Middle frontal gyrus (tissue), 1 donor: ENCODE results near the gene FBXO17.
A peak's percentile ranks its signal among the peaks of the same experiment; 100 is the strongest.
"Not testable (repeated sequence)": the region's sequence is repeated elsewhere in the genome, so short reads cannot be mapped to it uniquely, and the experiment has no call there.

Experiments used
- DNase-seq: peaks from one replicate; pipeline ENCODE4 v3.0.0-alpha.2; 2015; ENCODE audit warnings: low spot score; ENCODE audit errors: extremely low spot score

Gene FBXO17, protein sequence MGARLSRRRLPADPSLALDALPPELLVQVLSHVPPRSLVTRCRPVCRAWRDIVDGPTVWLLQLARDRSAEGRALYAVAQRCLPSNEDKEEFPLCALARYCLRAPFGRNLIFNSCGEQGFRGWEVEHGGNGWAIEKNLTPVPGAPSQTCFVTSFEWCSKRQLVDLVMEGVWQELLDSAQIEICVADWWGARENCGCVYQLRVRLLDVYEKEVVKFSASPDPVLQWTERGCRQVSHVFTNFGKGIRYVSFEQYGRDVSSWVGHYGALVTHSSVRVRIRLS

DNA sequence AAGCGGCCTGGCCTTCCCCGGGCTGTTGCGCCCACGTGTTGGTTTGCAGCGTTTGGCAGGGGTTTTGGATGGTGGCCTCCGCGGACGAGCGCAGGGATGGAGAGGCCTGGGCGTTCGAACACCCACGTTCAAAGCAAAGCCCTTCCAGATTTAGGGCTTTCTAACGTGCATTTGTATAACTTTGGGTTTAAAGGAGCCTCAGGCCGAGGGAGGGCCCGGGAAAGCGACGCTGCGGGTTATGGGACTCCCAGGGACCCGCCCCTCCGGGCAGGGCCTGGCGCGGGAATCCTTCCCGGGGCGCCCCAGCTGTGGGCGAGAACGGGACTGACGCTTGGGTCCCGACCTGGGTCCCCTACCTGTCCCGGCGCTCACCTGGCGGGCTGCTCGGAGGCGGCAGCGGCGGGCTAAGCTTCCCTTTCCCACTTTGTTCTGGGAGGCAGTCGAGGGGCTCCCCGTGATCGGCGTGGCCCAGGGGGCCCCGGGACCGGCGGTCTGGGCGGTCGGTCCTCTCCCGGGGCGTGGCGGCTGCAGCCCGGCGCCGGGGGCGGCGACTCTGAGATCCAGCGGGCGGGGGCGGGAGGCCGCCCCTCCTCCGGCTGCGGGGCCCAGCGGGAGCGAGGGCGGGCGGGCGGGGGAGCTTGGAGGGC, at the start of gene FBXO17:
Gene FBXO17, minus strand, starts transcription at position 529 of the 647 bp plus-strand sequence. CDS start 25,423 bp downstream, outside the sequence.
- DNase-seq, result no peak

DNA sequence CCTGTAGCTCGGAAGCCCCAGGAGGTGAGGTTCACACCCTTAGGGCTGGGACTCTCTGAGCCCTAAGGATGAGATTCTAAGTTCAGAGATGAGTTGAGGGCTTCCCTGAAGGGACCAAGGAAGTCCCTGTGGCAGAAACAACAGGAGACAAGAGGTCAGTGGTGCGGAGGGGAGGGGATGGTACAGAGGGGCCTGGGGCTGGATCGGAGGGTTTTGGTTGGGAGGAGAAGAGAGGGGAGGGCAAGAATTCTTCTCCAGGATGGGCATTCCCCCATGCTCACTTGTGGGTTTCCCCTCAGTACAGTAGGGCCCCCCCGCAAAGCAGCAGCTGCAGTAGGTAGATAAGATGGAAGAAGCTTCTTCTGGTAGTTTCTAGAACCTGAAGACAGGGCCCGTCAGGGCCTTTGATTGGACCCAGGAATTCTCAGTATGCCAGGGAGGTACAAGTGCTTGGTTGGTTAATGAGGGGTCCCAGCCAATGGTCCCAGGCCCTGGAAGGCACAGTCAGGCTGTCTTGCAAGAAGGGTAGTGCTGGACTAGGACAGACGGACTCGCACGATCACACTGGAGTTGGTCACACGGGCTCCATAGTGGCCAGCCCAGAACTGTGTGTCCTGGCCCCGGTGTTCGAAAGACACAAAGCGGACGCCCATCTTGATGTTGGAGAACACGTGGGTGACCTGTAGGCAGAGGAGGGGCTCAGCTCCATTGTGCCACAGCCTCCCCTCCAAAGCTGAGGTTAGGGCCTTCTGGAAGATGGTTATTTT, 49.5 kb upstream of the FBXO17 start:
- no peak for DNase-seq

DNA sequence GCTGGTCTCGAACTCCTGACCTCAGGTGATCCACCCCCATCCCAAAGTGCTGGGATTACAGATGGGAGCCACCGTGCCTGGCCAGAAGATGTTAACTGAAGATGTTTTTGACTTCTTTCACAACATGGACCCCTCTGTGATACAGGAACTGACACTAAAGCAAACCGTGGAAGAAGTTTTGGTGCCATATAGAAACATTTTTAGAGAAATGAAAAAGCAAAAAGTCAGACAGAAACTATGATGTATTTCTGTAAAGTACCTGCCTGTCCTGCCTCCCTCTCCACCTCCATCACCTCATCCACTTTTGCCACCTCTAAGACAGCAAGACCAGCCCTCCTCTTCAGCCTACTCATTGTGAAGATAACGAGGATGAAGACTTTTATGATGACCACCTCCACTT, 45.5 kb upstream of the FBXO17 start:
- no peak for DNase-seq

DNA sequence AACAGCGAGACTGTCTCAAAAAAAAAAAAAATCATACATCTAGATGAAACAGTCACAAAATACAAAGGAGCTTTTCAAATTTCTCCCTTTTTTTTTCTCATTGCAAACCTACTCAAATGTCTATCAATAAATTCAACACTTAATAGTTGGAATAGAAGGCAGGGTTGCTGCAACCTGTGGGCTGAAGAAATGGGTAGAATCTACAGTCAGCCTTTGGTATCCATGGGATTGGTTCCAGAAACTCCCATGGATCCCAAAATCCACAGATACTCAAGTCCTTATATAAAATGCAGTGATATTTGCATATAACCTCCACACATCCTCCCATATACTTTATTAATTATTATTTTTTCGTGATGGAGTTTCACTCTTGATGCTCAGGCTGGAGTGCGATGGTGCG, 42.1 kb upstream of the FBXO17 start:
- DNase-seq, result no peak

DNA sequence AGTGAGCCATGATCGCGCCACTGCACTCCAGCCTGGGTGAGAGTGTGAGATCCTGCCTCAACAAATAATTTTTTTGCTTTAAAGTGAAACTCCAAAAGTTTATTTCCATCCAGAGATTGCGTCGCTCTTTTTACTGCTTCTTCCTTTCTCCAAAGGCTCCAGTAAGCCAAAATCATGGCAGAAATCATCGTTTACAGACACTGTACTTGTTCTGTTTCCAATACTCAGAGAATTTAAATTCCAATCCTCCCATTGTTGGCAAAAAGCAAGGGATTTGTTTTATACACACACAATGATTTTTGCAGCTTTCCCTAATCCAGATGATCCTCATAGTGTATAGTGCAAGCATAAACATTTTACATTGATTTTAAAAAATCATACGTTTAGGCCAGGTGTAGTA, 41.5 kb upstream of the FBXO17 start:
- no peak for DNase-seq

DNA sequence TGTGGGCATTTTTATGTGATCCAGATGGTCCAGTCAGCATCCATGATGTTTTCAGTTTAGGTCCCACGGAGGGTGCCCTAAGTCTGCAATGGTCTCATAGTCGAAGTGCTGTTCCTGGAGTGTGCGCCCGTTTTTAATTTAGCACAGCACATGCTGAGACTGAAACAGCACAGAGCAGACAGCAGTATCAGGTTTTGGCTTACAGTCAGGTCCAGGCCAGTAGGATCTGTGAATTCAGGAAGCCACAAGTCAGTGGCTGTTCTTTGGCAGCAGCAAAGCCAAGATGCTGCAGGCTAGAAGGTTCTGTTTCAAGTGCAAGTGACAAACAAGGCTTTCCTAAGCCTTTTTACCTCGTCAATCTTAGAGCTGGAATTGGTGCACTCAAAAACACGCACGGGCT, 38.5 kb upstream of the FBXO17 start:
- DNase-seq, result no peak

DNA sequence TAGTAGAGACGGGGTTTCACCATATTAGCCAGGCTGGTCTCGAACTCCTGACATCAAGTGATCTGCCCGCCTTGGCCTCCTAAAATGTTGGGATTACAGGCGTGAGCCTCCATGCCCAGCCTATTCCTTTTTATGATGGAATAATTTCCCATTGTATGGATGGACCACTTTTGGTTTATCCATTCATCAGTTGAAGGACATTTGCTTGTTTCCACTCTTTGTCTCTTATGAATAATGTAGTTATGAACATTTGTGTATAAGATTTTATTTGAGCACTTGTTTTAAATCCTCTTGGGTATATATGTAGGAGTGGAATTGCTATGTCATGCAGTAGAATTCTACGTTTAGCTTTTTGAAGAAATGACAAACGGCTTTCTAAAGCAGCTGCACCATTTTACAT, 33.5 kb upstream of the FBXO17 start:
- DNase-seq, result no peak

DNA sequence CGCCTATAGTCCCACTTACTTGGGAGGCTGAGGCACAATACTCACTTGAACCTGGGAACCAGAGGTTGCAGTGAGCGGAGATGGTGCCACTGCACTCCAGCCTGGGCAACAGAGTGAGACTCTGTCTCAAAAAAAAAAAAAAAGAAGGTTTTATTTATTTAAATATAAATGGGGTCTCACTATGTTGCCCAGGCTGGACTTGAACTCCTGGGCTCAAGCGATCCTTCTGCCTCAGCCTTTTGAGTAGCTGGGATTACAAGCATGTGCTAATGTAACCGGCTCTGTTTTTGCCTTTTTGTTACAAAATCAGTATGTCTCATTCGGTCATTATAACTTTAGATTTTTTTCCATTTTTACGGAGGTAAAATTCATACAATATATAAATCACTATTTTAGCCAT, 32.6 kb upstream of the FBXO17 start:
- no peak for DNase-seq

DNA sequence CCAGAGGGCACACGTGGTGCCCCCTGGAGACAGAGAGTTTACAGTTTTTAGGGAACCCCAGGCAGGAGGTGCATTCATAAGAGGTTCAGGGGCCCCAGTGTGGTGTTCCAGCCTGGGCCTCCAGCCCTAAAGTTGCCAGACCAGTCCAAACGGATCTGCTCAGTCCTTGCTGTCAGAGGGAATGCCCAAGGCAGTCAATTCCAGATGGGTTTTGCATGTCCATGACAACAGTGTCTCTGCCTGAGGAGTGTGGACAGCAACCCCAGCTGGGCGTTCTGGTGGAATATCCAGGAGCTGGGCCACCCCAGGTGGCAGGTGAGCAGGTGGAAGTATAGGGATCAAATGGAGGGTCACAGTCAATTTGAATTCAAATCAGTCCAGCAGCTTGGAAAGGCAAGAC, 31.6 kb upstream of the FBXO17 start:
- DNase-seq, result no peak

DNA sequence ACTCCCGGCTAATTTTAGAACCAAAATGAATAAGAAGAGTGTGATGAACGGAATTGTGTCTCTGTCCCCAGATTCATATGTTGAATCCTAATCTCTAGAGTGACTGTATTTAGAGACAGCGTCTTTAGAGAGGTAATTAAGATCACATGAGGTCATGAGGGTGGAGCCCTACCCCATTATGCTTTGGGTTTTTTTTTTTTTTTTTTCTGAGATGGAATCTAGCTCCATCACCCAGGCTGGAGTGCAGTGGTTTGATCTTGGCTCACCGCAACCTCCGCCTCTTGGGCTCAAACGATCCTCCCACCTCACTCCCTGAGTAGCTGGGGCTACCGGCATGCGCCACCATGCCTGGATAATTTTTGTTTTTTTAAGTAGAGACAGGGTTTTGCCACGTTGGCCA, 28.9 kb upstream of the FBXO17 start:
- DNase-seq, result no peak

DNA sequence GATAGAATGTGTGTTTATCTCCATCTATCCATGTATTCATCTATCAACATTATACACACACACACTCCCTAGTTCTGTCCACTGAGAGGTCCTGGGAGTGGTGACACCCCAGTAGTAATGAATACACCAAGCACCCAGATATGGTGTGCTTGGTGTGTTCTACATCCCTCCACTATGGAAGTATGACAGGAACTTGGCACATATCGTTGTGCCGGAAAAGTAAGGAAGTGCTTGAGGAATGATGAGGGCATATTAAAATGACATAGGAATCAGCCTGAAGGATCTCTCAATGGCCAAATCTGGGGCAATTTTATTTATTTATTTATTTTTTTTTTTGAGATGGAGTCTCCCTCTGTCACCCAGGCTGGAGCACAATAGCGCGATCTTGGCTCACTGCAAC, 28.3 kb upstream of the FBXO17 start:
- DNase-seq, result no peak

DNA sequence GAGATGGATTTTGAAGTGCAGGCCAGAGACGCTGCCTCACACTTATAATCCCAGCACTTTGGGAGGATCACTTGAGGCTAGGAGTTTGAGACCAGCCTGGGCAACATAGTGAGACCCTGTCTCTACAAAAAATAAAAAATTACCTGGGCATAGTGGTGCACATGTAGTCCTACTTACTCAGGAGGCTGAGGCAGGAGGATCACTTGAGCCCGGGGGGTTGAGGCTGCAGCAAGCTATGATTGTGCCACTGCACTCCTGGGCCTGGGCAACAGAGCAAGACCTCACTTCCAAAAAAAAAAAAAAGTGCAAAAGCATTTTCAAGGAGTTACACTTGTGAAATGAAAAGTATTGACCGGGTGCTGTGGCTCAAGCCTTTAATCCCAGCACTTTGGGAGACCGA, 27.6 kb upstream of the FBXO17 start:
- no peak for DNase-seq

DNA sequence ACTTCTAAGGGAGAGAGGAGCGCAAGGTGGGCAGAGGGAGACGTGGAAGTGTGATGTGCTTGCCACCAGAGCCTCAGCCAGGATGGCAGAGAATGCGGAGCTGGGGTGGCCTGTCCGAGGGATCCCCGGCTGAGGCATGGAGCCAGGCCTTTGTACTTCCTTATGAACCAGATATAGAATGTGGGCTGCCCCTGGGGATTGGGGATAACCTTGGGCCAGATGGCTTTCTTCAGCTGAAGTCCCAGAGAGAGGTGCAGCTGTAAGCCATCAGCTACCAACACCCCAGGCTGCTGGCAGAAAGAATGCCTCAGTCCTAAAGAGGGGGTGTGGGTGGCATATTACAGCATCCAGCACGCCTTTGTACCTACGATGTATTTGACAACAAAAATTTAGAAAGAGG, 25.5 kb upstream of the FBXO17 start:
- DNase-seq, result peak; percentile 5

DNA sequence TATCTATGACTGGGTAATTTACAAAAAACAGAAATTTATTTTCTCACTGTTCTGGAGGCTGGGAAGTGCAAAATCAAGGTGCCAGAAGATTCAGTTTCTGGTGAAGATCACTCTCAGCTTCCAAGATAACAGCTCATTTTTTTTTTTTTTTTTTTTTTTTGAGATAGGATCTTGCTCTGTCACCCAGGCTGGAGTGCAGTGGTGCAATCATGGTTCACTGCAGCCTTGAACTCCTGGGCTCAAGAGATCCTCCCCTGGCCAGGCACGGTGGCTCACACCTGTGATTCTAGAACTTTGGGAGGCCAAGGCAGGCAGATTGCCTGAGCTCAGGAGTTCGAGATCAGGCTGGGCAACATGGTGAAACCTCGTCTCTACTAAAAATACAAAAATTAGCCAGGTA, 22.0 kb upstream of the FBXO17 start:
- not testable (repeated sequence) for DNase-seq

DNA sequence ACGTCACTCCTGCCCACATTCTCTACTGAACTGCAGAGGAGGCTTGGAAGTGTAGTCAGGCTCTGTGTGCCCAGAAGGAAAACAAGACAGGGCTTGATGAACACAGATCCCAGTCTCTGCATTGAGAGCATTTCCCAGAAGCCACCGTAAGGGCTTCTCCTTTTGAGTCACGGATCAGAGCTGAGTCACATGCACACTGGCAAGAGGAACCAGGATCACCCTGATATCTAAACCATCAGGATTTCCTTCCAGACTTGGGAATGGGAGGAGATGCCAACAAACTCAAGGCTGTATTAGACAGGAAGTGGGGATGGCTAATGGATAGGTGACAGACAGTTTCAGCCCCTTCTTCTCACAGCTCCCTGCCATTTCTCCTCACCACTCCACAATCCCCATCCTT, 17.7 kb upstream of the FBXO17 start:
- DNase-seq, result no peak

DNA sequence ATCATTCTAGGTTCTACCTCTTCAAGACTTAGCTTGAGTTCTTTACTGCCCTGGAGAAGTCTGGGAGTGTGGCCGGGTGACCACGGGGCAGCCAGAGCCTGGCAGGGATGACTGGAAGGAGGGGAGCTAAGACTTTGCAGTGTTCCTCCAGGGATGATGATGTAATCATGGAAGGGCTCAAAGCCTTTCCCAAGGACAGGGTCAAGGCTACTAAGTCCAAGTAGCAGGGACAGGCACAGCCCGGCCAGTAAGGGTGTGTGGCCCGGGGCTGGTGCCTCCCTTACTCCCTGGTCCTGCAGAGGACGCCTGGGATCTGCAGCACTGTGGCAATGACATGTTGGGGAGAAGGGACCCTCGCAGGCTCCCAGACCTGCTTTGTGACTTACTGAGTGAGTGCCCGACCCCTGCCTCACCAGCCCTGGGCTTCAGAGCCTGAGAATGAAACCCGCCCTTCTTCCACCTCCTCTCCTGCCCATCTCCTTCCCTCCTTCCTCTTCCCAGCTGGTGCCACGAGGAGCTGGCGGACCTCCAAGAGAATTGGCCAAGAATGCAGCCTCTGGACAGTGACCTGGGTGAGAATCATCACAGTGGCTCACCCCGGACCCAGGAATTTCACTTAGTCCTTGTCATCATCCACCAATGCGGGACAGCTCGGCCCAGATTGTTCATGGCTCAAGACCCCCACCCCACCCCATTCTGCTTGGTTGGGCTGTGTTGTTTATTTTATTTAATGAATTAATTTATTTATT, 15.6 kb upstream of the FBXO17 start:
- DNase-seq, result no peak

DNA sequence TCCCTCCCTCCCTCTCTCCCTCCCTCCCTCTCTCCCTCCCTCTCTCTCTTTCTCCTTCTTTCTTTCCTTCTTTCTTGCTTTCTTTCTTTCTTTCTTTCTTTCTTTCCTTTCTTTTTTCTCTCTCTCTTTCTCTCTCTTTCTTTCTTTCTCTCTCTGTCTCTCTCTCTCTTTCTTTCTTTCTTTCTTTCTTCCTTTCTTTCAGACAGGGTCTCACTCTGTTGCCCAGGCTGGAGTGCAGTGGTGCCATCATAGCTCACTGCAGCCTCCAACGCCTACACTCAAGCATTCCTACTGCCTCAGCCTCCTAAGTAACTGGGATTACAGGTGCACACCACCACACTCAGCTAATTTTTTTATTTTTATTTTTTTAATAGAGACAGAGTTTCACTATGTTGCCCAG, 14.1 kb upstream of the FBXO17 start:
- DNase-seq, result not testable (repeated sequence)

DNA sequence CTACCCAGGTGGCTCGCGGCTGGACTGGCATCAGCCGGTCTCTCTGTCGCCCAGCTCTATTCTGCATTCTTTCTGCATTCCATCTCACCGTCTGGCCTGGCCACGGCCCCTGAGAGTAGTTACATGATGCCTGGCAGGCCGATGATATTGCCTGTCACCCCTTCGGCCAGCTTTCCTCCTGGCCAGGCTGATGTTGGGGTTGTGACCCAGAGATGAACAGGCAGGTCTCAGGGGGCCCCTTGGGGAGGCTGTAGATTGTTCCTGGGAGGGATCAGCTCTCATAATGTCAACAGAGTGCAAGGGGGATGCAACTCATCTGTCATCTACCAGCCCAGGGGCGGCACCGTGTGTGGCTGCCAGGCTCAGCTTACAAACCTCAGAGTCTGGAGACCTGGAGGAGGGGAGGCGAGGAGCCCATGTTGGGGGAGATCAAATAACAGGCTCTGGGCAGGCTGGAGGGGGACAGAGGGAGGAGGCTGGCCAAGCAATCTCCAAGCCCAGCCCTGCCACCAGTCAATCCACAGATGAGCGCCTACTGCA, 13.6 kb upstream of the FBXO17 start:
- DNase-seq, result no peak

DNA sequence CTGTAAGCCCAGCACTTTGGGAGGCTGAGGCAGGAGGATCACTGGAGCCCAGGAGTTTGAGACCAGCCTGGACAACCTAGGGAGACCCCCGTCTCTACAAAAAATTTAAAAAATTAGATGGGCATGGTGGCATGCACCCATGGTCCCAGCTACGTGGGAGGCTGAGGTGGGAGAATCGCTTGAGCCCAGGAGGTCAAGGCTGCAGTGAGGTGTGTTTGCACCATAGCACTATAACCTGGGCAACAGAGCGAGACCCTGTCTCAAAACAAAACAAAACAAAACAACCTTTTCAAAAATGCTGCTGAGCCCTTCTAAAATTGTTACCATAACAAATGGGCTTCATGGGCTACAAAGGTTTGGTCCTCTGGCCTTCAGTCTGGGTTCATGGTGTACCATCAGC, 13.1 kb upstream of the FBXO17 start:
- DNase-seq, result not testable (repeated sequence)

DNA sequence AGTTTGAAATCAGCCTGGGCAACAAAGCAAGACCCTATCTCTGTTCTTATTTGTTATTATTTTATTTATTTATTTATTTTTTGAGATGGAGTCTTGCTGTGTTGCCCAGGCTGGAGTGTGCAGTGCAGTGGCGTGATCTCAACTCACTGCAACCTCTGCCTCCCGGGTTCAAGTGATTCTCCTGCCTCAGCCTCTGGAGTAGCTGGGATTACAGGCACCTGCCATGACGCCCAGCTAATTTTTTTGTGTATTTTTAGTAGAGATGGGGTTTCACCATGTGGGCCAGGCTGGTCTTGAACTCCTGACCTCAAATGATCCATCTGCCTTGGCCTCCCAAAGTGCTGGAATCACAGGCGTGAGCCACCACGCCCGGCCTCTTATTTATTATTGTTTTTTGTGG, 12.2 kb upstream of the FBXO17 start:
- not testable (repeated sequence) for DNase-seq

DNA sequence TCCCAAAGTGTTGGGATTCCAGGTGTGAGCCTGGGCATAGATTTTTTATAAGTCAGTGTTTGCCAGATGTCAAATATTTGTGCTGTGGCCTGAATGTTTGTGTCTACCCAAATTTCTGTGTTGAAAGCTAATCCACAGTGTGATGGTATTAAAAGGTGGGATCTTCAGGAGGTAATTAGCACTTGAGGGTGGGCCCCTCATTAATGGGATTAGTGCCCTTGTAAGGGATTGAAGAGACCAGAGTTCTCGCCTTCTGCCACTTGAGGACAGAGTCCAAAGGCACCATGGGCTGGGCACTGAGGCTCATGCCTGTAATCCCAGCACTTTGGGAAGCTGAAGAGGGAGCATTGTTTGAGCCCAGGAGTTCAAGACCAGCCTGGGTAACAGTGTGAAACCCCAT, 9.7 kb upstream of the FBXO17 start:
- no peak for DNase-seq
